Measurements from ENCODE around the gene IZUMO1.

DNA sequence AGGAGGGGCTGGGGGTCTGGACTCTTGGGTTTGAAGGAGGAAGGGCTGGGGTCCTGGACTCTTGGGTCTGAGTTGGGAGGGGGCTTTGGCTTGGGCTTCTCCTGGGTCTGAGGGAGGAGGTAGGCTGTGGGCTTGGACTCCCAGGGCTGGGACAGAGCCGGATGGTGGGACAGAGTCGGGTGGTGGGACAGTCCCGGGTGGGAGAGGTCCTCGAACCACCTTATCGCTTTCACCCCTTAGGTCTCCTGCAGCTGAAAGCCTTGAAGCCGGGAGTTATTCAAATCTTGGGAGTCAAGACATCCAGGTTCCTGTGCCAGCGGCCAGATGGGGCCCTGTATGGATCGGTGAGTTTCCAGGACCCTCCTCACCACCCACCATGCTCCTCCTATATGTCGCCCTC is 10.0 kb upstream of the IZUMO1 start:
- TF ChIP-seq POLR2A (IDR thresholded peaks at IDR 0.05) = no peak
- TF ChIP-seq, protein P1, sequence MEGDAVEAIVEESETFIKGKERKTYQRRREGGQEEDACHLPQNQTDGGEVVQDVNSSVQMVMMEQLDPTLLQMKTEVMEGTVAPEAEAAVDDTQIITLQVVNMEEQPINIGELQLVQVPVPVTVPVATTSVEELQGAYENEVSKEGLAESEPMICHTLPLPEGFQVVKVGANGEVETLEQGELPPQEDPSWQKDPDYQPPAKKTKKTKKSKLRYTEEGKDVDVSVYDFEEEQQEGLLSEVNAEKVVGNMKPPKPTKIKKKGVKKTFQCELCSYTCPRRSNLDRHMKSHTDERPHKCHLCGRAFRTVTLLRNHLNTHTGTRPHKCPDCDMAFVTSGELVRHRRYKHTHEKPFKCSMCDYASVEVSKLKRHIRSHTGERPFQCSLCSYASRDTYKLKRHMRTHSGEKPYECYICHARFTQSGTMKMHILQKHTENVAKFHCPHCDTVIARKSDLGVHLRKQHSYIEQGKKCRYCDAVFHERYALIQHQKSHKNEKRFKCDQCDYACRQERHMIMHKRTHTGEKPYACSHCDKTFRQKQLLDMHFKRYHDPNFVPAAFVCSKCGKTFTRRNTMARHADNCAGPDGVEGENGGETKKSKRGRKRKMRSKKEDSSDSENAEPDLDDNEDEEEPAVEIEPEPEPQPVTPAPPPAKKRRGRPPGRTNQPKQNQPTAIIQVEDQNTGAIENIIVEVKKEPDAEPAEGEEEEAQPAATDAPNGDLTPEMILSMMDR (IDR thresholded peaks at IDR 0.05) = no peak
